H1 (cell line): ENCODE data around the gene DARS2. TPM values are rescaled to one million over a fixed set of nuclear protein-coding genes. Genes with fewer than 3 reads are reported as not detected.

Source experiments
- ASH2L ChIP-seq: fragments of 200-600, 300-600 bp; sonication (generic); IDR thresholded peaks from one replicate; pipeline ENCODE4 v1.7.1; 2017; ENCODE audit warnings: low read length
- PHF8 ChIP-seq: fragments of 200-600 bp; sonication (generic); conservative IDR thresholded peaks from 2 replicates; pipeline ENCODE4 v1.7.1; 2012; ENCODE audit warnings: low read depth, mild to moderate bottlenecking, inconsistent platforms, low read length, moderate library complexity
- polyA plus RNA-seq, 7 experiments: library from polyadenylated mRNA; depleted of rRNA in 3 of 7; stranded (reverse) in 5 of 7; unstranded in 2 of 7; fragments of >200 nt in 5 of 7; fragments of 200-250 nt in 2 of 7; gene quantifications; 1 replicate in 5 of 7; 2 replicates in 1 of 7; 4 replicates in 1 of 7; pipeline versions ENCODE4 v1.2.1 to v1.2.3, GENCODE V29; 2011 to 2013; ENCODE audit warnings: missing spikeins in 2 of 7, mixed read lengths in 2 of 7
- total RNA-seq: library from RNA; stranded (reverse); fragmentation: NEBNext Ultra II Directional; extraction: Animal tissue kit (Norgen Biotek cat#: 25700); gene quantifications from 2 replicates; pipeline ENCODE4 v1.2.1, GENCODE V29; 2021

The DARS2 gene
- total and polyA plus RNA-seq, 2 of the 8 experiments (the other 6 are each of a cell fraction or from before 2014, with no cell fraction given): 21.0 to 35.2 TPM

GRCh38 chr1:173784997-173785396 lies 39.5 kb upstream of the DARS2 start (continued):
- TF ChIP-seq PHF8: no peak
- no peak for TF ChIP-seq ASH2L
